ENCODE measurements around the gene LONP2. TPM values are rescaled to one million over a fixed set of nuclear protein-coding genes. Genes with fewer than 3 reads are reported as not detected.
A peak's percentile ranks its signal among the peaks of the same experiment; 100 is the strongest.
"Not testable (repeated sequence)": the region's sequence is repeated elsewhere in the genome, so short reads cannot be mapped to it uniquely, and the experiment has no call there.

The LONP2 gene
- total and polyA plus RNA-seq, 10 donors, result 20.1 to 75.4 (median 54.1) TPM

DNA sequence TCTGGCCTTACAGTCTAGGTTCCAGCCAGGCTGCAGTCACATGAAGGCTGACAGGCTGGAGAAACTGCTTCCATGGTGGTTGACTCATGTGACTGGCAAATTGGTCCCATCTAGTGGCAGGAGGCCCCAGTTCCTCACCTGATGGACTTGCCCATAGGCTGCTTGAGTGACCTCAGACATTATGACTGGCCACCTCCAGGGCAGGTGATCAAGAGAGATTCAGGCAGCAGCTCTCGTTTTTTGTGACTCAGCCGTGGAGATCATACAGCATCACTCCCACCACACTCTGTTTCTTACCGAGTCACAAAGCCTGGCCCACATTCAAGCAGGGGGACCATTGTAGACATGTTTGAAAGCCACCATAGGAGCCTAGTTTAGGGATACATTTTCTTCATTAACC, 106.6 kb downstream of the LONP2 start:
- Histone ChIP-seq H3K36me3 (peaks cover 0 to 87% (median 44%) of the 10 kb centered on the region in 6 donors), H3K4me1 (peaks cover 0 to 17% (median 9%) of the 10 kb centered on the region in 6 donors), H3K4me3 (no peak overlapping the region), H3K27ac (no peak overlapping the region), H3K27me3 (replicated peaks in 1 of 7) (no peaks in the 10 kb centered on the region), H3K9me3 (no peaks in the 10 kb centered on the region)
- intact Hi-C loops (cut with DNase I; ENCODE audit: low total_unique reads), result loop anchor here (5.0 kb wide), 2 partner anchors 187 to 272 kb away; no protein-coding TSS in a partner anchor
- DNase-seq, result no peak
- TF ChIP-seq POLR2AphosphoS5 (IDR thresholded peaks at IDR 0.05), result peak in 1 of 3 donors; percentile 13
- TF ChIP-seq, protein P1, sequence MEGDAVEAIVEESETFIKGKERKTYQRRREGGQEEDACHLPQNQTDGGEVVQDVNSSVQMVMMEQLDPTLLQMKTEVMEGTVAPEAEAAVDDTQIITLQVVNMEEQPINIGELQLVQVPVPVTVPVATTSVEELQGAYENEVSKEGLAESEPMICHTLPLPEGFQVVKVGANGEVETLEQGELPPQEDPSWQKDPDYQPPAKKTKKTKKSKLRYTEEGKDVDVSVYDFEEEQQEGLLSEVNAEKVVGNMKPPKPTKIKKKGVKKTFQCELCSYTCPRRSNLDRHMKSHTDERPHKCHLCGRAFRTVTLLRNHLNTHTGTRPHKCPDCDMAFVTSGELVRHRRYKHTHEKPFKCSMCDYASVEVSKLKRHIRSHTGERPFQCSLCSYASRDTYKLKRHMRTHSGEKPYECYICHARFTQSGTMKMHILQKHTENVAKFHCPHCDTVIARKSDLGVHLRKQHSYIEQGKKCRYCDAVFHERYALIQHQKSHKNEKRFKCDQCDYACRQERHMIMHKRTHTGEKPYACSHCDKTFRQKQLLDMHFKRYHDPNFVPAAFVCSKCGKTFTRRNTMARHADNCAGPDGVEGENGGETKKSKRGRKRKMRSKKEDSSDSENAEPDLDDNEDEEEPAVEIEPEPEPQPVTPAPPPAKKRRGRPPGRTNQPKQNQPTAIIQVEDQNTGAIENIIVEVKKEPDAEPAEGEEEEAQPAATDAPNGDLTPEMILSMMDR (IDR thresholded peaks at IDR 0.05 in 8 of 11, conservative IDR thresholded peaks at IDR 0.05 in 3 of 11), result no peak
- 73 to 85% (median 80%) methylated on average over 3 of the region's 3 CpGs for WGBS, 5 donors

DNA sequence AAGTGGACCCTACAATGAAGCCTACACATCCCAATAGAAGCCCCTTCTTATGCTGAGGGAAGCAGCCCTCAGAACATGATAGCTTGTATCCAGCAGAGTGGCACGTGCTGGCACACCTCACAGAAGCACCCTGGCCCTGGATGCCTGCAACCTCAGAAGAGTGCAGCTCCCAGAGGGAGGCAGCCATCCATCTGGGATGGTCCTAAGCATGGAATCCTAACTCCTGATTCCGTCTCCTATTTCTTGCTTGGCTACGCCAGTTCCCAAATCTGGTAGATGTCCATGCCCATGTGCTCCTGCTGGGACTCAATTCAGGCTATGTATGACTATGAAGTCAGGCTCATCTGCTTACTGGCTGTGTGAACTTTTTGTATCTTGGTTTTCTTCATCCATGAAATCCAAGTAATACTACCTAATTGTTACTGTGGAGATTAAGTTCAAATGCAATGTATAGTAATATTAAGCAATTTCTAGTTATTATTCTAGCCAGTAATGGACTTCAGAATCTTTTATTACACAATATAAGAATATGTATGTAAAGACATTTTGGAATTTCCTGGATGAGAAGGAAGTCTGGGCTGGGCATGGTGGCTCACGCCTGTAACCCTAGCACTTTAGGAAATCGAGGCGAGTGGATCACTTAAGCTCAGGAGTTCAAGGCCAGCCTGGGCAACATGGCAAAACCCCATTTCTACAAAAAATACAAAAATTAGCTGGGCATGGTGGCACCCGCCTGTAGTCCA, 108.7 kb downstream of the LONP2 start:
- intact Hi-C loops (cut with DNase I; ENCODE audit: low total_unique reads), result loop anchor here (5.0 kb wide), 2 partner anchors 184 to 269 kb away; no protein-coding TSS in a partner anchor
- peaks cover 0 to 85% (median 40%) of the 10 kb centered on the region in 6 donors for H3K36me3 ChIP-seq
- WGBS, 5 donors, result 77 to 87% (median 81%) methylated on average over 7 of the region's 7 CpGs

DNA sequence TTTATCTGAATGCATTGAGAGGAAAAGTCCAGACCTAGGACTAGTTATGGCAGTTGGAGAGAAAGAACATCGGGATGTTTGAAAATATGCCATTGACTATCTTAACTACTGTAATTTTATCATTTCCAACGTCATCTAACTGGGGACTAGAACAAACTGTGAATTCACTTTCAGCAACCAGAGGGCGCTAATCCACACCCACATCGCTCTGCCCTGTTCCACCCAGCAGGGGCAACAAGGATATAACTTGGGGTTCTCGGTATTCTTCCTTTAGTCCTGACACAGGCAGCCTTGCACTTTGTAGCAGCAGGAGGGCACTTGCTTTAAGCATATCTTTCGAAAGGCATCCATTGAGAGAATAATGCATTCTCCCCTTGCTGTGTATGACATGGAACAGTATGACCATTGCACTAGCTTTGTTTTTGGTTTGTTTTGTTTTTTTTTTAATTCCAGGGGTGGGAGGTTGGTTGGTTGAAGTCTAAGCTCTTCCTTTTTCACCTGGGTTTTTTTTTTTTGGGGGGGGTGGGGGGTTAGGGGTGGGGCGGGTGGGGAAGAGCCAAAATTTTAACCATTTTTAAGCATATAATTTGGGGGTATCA, 109.6 kb downstream of the LONP2 start:
- H3K36me3 ChIP-seq, result peaks cover 0 to 85% (median 38%) of the 10 kb centered on the region in 6 donors
- H3K4me1 ChIP-seq, result peaks cover 0 to 24% (median 10%) of the 10 kb centered on the region in 6 donors
- peak; percentile 84 for DNase-seq
- TF ChIP-seq, protein P1 (IDR thresholded peaks at IDR 0.05 in 8 of 11, conservative IDR thresholded peaks at IDR 0.05 in 3 of 11), result peak; percentile 72 to 95 (median 89)
- TF ChIP-seq POLR2A (IDR thresholded peaks at IDR 0.05) (no peak), POLR2AphosphoS5 (IDR thresholded peaks at IDR 0.05) (peak in 1 of 3 donors; percentile 75)
- 18 to 26% (median 21%) methylated on average over 7 of the region's 7 CpGs for WGBS, 5 donors
- no peak overlapping the region for H3K4me3 ChIP-seq
- peak overlapping the region in 2 of 8 donors; percentile 24 to 27 for H3K27ac ChIP-seq
- H3K27me3 ChIP-seq (replicated peaks in 1 of 7), result no peaks in the 10 kb centered on the region
- intact Hi-C loops (cut with DNase I; ENCODE audit: low total_unique reads), result loop anchor here (5.0 kb wide), 2 partner anchors 184 to 269 kb away; no protein-coding TSS in a partner anchor
- H3K9me3 ChIP-seq, result no peaks in the 10 kb centered on the region

More for the DNA sequence above, 108.7 kb downstream of the LONP2 start:
- DNase-seq, result no peak
- no peak overlapping the region for H3K4me3 ChIP-seq
- TF ChIP-seq POLR2AphosphoS5 (IDR thresholded peaks at IDR 0.05), result peak in 2 of 3 donors; percentile 16 to 31
- TF ChIP-seq, protein P1 (IDR thresholded peaks at IDR 0.05 in 8 of 11, conservative IDR thresholded peaks at IDR 0.05 in 3 of 11), result no peak
- H3K27me3 ChIP-seq (replicated peaks in 1 of 7), result no peaks in the 10 kb centered on the region
- H3K4me1 ChIP-seq, result peaks cover 0 to 24% (median 10%) of the 10 kb centered on the region in 6 donors
- H3K27ac ChIP-seq, result peak overlapping the region in 2 of 8 donors; percentile 24 to 27
- H3K9me3 ChIP-seq, result no peaks in the 10 kb centered on the region

DNA sequence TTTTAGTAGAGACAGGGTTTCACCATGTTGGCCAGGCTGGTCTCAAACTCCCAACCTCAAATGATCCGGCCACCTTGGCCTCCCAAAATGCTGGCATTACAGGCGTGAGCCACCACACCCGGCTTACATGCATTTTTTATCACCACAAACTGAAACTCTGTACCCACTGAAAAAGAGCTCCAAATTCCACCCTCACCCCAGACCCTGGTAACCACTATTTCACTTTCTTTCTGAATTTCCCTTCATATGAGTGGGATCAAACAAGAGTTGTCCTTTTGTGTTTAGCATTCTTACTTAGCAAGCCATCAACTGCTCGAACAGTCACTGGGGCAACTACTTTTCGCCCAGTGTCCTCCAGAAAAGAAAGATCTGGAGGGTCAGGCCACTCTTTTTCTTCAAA, 110.3 kb downstream of the LONP2 start:
- H3K27me3 ChIP-seq (replicated peaks in 1 of 7); H3K9me3 ChIP-seq; H3K27ac ChIP-seq; DNase-seq; H3K4me3 ChIP-seq: not testable (repeated sequence)
- peaks cover 0 to 24% (median 10%) of the 10 kb centered on the region in 6 donors for H3K4me1 ChIP-seq
- WGBS, 5 donors, result 91 to 98% (median 93%) methylated on average over 5 of the region's 5 CpGs
- H3K36me3 ChIP-seq, result peaks cover 0 to 85% (median 34%) of the 10 kb centered on the region in 6 donors
- intact Hi-C loops (cut with DNase I; ENCODE audit: low total_unique reads), result loop anchor here (5.0 kb wide), 2 partner anchors 183 to 268 kb away; no protein-coding TSS in a partner anchor
- TF ChIP-seq POLR2AphosphoS5 (IDR thresholded peaks at IDR 0.05), result peak in 1 of 3 donors; percentile 3

Measured in spleen (tissue), 11 donors.